HepG2 (cell line): ENCODE results near the gene ARG1.

Source experiments
- AGO1 ChIP-seq: fragments of 200-400 bp; formaldehyde crosslinking; IDR thresholded peaks from 2 replicates; pipeline ENCODE4 v1.6.1; 2017; ENCODE audit warnings: mild to moderate bottlenecking, low read depth, low read length, moderate library complexity; ENCODE audit not compliant: poor library complexity, severe bottlenecking
- ARID3A ChIP-seq: IDR thresholded peaks from 2 replicates; pipeline ENCODE4 v1.6.1; 2012; ENCODE audit warnings: low read depth, low read length, improper control_type of control experiment
- CTCF ChIP-seq: sonication (generic); formaldehyde crosslinking; IDR thresholded peaks from 2 replicates; pipeline ENCODE4 v1.5.0; 2020; ENCODE audit warnings: mild to moderate bottlenecking, missing genetic modification reagents, moderate library complexity
- E2F1 ChIP-seq: sonication (generic); formaldehyde crosslinking; IDR thresholded peaks from 2 replicates; pipeline ENCODE4 v1.5.0; 2020; ENCODE audit warnings: missing genetic modification reagents
- HNRNPUL1 ChIP-seq: fragments of 200-400 bp; formaldehyde crosslinking; IDR thresholded peaks from 2 replicates; pipeline ENCODE4 v1.6.1; 2017; ENCODE audit warnings: low read depth, mild to moderate bottlenecking, low read length, moderate library complexity
- KLF13 ChIP-seq: sonication (generic); formaldehyde crosslinking; IDR thresholded peaks from 2 replicates; pipeline ENCODE4 v1.4.0; 2020; ENCODE audit warnings: mild to moderate bottlenecking, missing genetic modification reagents
- RNF2 ChIP-seq: fragments of 450-650 bp; conservative IDR thresholded peaks from 2 replicates; pipeline ENCODE4 v1.6.1; 2016; ENCODE audit warnings: low read depth
- USF2 ChIP-seq, 2 experiments: sonication (generic) in 1 of 2; formaldehyde crosslinking in 1 of 2; IDR thresholded peaks; 2 replicates each; pipeline versions ENCODE4 v1.5.1 to v1.6.1; 2011 to 2020; ENCODE audit warnings: borderline replicate concordance in 1 of 2, low read depth in 1 of 2, low read length in 1 of 2, mild to moderate bottlenecking in 1 of 2, missing genetic modification reagents in 1 of 2, moderate library complexity in 1 of 2
- YY1 ChIP-seq: IDR thresholded peaks from 2 replicates; pipeline ENCODE4 v1.6.1; 2011; ENCODE audit warnings: low read length, low read depth, moderate library complexity, mild to moderate bottlenecking; ENCODE audit not compliant: insufficient read depth, insufficient replicate concordance
- ZBTB26 ChIP-seq: IDR thresholded peaks from 2 replicates; pipeline ENCODE4 v1.6.1; 2016; ENCODE audit warnings: missing compliant biosample characterization, missing genetic modification reagents, borderline replicate concordance
- ZNF3 ChIP-seq: IDR thresholded peaks from 2 replicates; pipeline ENCODE4 v1.7.0; 2017; ENCODE audit warnings: inconsistent platforms

- TF ChIP-seq CTCF (CRISPR knock-in tag): no peak
- no peak for TF ChIP-seq ARID3A
- TF ChIP-seq AGO1: no peak
- TF ChIP-seq E2F1 (CRISPR knock-in tag): no peak
- TF ChIP-seq USF2 (IDR thresholded peaks at IDR 0.05; ENCODE audit: low read depth, low read length): no peak
- no peak for TF ChIP-seq USF2 (CRISPR knock-in tag; IDR thresholded peaks at IDR 0.05; ENCODE audit: borderline replicate concordance)
- TF ChIP-seq RNF2: no peak
- no peak for TF ChIP-seq KLF13 (CRISPR knock-in tag)
- no peak for TF ChIP-seq YY1
- TF ChIP-seq ZNF3: no peak
- TF ChIP-seq ZBTB26 (CRISPR knock-in tag): no peak
- TF ChIP-seq HNRNPUL1: no peak
Measured at GRCh38 chr6:131629651-131630050, 56.6 kb downstream of the ARG1 start.
